Thoracic aorta (tissue), 2 donors: Measurements from ENCODE around the gene MED13. TPM values are rescaled to one million over a fixed set of nuclear protein-coding genes. Genes with fewer than 3 reads are reported as not detected.

Experiments
- ATAC-seq: fragments of 150-250 bp; one replicate; pipeline ENCODE4 v1.8.0; 2017; ENCODE audit warnings: low read depth; ENCODE audit not compliant: insufficient number of reproducible peaks, low FRiP score
- DNase-seq: peaks from one replicate; pipeline ENCODE4 v3.0.0-alpha.2; 2020; ENCODE audit warnings: low spot score
- H3K27ac ChIP-seq, 2 donors: fragments of 200-600 bp; sonication (generic); 1 replicate in 1 of 2; 2 replicates in 1 of 2; pipeline ENCODE4 v1.5.1; 2016; ENCODE audit warnings: mild to moderate bottlenecking in 2 of 2, moderate library complexity in 2 of 2
- H3K27me3 ChIP-seq: fragments of 200-600 bp; sonication (generic); replicated peaks from 2 replicates; pipeline ENCODE4 v1.6.0; 2016; ENCODE audit warnings: mild to moderate bottlenecking; ENCODE audit not compliant: insufficient read depth
- H3K36me3 ChIP-seq: fragments of 200-600 bp; sonication (generic); one replicate; pipeline ENCODE4 v1.5.1; 2016
- H3K4me1 ChIP-seq, 2 donors: fragments of 200-600 bp; sonication (generic); 1 replicate in 1 of 2; 2 replicates in 1 of 2; pipeline versions ENCODE4 v1.5.1 to v1.6.0; 2016; ENCODE audit warnings: low read depth in 2 of 2, mild to moderate bottlenecking in 1 of 2; ENCODE audit not compliant: control insufficient read depth in 1 of 2
- H3K4me3 ChIP-seq: fragments of 200-600 bp; sonication (generic); 2 replicates; pipeline ENCODE4 v1.5.1; 2016; ENCODE audit warnings: mild to moderate bottlenecking
- H3K9me3 ChIP-seq: fragments of 200-600 bp; sonication (generic); 2 replicates; pipeline ENCODE4 v1.5.1; 2016
- total RNA-seq, 2 donors: library from RNA; depleted of rRNA; stranded (reverse); fragments of >200 nt; gene quantifications; one replicate each; pipeline versions ENCODE4 v1.1.0 to v1.2.3, GENCODE V29; 2016
- TF ChIP-seq, protein P1 (sequence below): fragments of 200-600 bp; sonication (generic); IDR thresholded peaks from one replicate; pipeline ENCODE4 v1.5.1; 2019; ENCODE audit warnings: antibody characterized with exemption

Gene MED13
- total RNA-seq, 2 donors from 2014 or later: 87.6 to 92.2 TPM

DNA sequence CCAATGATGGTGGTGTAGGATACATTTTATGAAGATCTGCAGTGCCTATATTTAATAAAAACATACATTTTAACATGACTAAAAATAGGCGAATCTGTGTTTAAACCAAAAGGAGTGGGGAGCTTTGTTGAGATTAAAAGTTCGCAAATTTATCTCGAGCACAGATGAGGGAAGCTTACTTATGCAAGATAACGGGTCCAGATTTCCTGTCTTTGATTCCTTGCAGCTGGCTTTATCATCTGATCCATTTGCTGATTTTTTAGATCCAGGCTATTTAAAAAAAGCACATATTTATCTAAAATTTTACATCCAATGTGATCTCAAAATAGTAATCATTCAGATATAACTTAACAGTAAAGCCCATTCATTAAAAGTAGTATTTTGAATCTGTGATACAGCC, 80.3 kb downstream of the MED13 start:
- Histone ChIP-seq H3K27me3 (no peaks in the 10 kb centered on the region), H3K36me3 (peaks cover 23% of the 10 kb centered on the region), H3K4me1 (peaks cover 0 to 14% of the 10 kb centered on the region in 2 donors), H3K9me3 (no peaks in the 10 kb centered on the region), H3K27ac (no peak overlapping the region), H3K4me3 (no peak overlapping the region)
- TF ChIP-seq, protein P1, sequence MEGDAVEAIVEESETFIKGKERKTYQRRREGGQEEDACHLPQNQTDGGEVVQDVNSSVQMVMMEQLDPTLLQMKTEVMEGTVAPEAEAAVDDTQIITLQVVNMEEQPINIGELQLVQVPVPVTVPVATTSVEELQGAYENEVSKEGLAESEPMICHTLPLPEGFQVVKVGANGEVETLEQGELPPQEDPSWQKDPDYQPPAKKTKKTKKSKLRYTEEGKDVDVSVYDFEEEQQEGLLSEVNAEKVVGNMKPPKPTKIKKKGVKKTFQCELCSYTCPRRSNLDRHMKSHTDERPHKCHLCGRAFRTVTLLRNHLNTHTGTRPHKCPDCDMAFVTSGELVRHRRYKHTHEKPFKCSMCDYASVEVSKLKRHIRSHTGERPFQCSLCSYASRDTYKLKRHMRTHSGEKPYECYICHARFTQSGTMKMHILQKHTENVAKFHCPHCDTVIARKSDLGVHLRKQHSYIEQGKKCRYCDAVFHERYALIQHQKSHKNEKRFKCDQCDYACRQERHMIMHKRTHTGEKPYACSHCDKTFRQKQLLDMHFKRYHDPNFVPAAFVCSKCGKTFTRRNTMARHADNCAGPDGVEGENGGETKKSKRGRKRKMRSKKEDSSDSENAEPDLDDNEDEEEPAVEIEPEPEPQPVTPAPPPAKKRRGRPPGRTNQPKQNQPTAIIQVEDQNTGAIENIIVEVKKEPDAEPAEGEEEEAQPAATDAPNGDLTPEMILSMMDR: no peak
- no peak for ATAC-seq
- DNase-seq: no peak

DNA sequence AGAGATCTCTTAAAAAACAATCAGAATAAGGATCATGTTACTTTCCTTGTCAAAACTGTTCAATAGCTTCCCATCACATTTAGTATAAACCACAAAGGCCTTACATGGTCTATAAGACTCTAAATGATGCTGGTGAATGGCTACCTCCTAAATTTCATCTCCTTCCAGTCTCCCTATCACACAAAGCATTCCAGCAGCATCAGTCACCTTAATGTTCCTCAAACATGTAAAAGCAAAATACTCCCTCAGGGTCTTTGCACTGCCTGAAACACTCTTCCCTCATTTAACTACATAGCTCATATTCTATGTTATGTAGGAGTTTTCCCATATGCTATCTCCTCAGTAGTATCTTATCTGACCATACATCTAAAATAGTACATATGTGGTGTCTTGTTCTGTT, 83.8 kb downstream of the MED13 start:
- Histone ChIP-seq H3K27me3 (no peaks in the 10 kb centered on the region), H3K4me1 (peaks cover 0 to 24% of the 10 kb centered on the region in 2 donors), H3K9me3 (no peaks in the 10 kb centered on the region), H3K36me3 (peaks cover 18% of the 10 kb centered on the region), H3K27ac (no peak overlapping the region), H3K4me3 (no peak overlapping the region)
- DNase-seq (no peak), ATAC-seq (no peak)
- TF ChIP-seq, protein P1: no peak

GRCh38 chr17:61980535-61980934, 84.5 kb downstream of the MED13 start:
- Histone ChIP-seq H3K27me3 (no peaks in the 10 kb centered on the region), H3K4me3 (no peak overlapping the region), H3K9me3 (no peaks in the 10 kb centered on the region), H3K4me1 (peaks cover 0 to 24% of the 10 kb centered on the region in 2 donors), H3K36me3 (peaks cover 16% of the 10 kb centered on the region), H3K27ac (no peak overlapping the region)
- DNase-seq (no peak), ATAC-seq (no peak)
- TF ChIP-seq, protein P1: no peak

DNA sequence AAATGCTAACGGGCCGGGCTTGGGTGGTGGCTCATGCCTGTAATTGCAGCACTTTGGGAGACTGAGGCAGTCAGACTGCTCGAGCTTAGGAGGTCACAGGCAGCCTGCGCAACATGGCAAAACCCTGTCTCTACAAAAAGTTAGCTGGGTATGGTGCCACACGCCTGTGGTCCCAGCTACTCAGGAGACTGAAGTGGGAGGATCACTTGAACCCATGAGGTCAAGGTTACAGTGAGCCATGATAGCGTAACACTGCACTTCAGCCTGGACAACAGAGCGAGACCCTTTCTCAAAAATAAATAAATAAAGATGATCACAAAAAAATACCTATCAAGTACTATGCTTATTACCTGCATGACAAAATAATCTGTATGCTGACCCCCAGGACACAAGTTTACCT, 91.0 kb downstream of the MED13 start:
- TF ChIP-seq, protein P1: no peak
- ATAC-seq (no peak), DNase-seq (no peak)
- no peaks in the 10 kb centered on the region for H3K27me3 ChIP-seq
- peaks cover 0 to 9% of the 10 kb centered on the region in 2 donors for H3K4me1 ChIP-seq
- H3K27ac ChIP-seq: no peak overlapping the region
- H3K36me3 ChIP-seq: peaks cover 11% of the 10 kb centered on the region
- no peak overlapping the region for H3K4me3 ChIP-seq
- H3K9me3 ChIP-seq: no peaks in the 10 kb centered on the region

- ATAC-seq (no peak), DNase-seq (no peak)
- TF ChIP-seq, protein P1: no peak
- no peaks in the 10 kb centered on the region for H3K4me1 ChIP-seq
- H3K9me3 ChIP-seq: no peaks in the 10 kb centered on the region
- H3K27ac ChIP-seq: no peak overlapping the region
- peaks cover 26% of the 10 kb centered on the region for H3K36me3 ChIP-seq
- H3K4me3 ChIP-seq: no peak overlapping the region
- H3K27me3 ChIP-seq: no peaks in the 10 kb centered on the region
Observed at GRCh38 chr17:61972311-61972710, 92.8 kb downstream of the MED13 start.
